SK-MEL-5 (cell line): ENCODE results near the gene MCF2. TPM values are rescaled to one million over a fixed set of nuclear protein-coding genes. Genes with fewer than 3 reads are reported as not detected.
"Not testable (repeated sequence)": the region's sequence is repeated elsewhere in the genome, so short reads cannot be mapped to it uniquely, and the experiment has no call there.

Source experiments
- DNase-seq: peaks from one replicate; pipeline ENCODE4 v3.0.0-alpha.2; 2016; ENCODE audit warnings: low read depth, low spot score
- in situ Hi-C: cut with HindIII; loops from 2 replicates; pipeline ENCODE4 v1.10.0; 2016; ENCODE audit warnings: low sequenced_read_pairs, high pct_unique_total_duplicates, low pct_unique_long_range_greater_than_20kb
- polyA plus RNA-seq, 2 experiments: library from polyadenylated mRNA; depleted of rRNA; stranded (reverse); fragments of >200 nt; gene quantifications; 2 replicates each; pipeline ENCODE4 v1.2.3, GENCODE V29; 2015
- total RNA-seq: library from RNA; depleted of rRNA; stranded (reverse); fragments of >200 nt; shearing (Covaris generic); gene quantifications from 2 replicates; pipeline ENCODE4 v1.2.3, GENCODE V29; 2014; rRNA removed

MCF2 gene
- 1.7 TPM in 2 replicates for total RNA-seq
- polyA plus RNA-seq (2015; cell fraction: cytosol; rRNA removed) = 0.22 and 0.35 TPM in 2 replicates
- 2.1 and 5.2 TPM in 2 replicates for polyA plus RNA-seq (2015; cell fraction: nucleus; rRNA removed)

- in situ Hi-C loops = no loop called here
Observed at GRCh38 chrX:139708067-139708466, at the start of gene MCF2. TSS of gene MCF2 (minus strand) at chrX:139708167. CDS start at chrX:139651744, 56,423 bp downstream.

GRCh38 chrX:139751053-139751452 is 43.1 kb upstream of the MCF2 start:
- in situ Hi-C loops = no loop called here
- no peak for DNase-seq

More at GRCh38 chrX:139708067-139708466, at the start of gene MCF2:
- DNase-seq = no peak

DNA sequence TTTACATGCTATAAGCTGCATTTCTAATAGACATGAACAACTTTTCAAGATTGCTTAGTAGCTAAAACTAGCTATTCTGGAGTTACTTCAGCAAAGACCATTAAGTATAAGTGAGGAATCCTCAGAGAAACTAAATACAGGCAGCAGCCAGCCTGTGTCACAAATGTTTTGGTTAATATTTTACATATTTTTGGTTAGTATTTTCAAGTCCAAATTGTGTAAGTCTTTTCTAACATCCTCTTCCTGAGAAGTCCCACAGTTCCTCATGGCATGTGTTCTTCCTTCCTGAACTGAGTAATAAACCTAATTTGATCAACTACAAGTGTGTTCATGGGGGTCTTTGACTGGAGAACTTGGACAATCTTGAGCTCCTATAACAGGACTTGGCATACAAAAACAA is 42.4 kb upstream of the MCF2 start:
- DNase-seq = no peak
- in situ Hi-C loops = no loop called here

DNA sequence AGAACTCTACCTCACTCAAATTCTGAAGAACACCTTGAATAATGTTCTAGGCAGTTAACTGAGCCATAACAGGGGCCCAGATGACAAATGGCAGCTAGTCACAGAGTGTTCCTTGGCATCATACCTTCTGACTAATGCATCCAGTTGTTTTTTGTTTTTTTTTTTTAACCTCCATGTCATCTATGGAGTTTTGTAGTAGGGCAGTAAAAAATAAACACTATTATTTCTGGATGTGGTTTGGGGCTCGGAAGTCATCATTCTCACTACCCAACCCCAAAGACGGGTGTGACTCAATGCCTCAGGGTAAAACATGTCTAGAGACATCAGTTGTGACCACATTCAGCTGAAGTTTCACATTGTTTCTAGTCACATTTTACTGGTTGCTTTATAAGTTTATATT is 31.2 kb upstream of the MCF2 start:
- in situ Hi-C loops = no loop called here
- peak; percentile 15 for DNase-seq

GRCh38 chrX:139738581-139738980 is 30.6 kb upstream of the MCF2 start:
- DNase-seq = no peak
- in situ Hi-C loops = no loop called here

DNA sequence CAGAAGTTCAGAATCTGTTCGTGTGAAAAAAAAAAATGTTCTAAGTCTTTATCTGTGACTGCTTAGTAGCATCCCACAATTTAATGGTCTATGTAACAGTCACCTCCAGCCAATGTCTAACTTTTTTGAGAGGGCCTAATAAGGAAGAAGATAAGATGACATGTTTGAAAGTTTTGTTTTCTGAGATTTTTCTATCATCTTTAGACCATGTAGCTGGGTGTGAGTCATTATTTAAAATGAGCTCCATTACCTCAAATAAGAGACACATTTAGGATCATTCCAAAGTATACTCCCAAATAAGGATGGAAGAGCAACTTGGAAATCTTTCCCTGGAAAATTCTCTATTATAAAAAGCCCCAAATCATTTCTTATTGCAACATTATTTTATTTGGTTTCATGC is 28.2 kb upstream of the MCF2 start:
- no peak for DNase-seq
- in situ Hi-C loops = no loop called here

GRCh38 chrX:139734996-139735395 is 27.0 kb upstream of the MCF2 start:
- in situ Hi-C loops = no loop called here
- DNase-seq = no peak

- no peak for DNase-seq
- in situ Hi-C loops = no loop called here
Observed at GRCh38 chrX:139725720-139726119, 17.8 kb upstream of the MCF2 start.

GRCh38 chrX:139724626-139725025 is 16.7 kb upstream of the MCF2 start:
- in situ Hi-C loops = no loop called here
- DNase-seq = no peak

GRCh38 chrX:139720979-139721378 is 13.0 kb upstream of the MCF2 start:
- in situ Hi-C loops = no loop called here
- no peak for DNase-seq

GRCh38 chrX:139720136-139720535 is 12.2 kb upstream of the MCF2 start:
- in situ Hi-C loops = no loop called here
- DNase-seq = no peak

- in situ Hi-C loops = no loop called here
- DNase-seq = no peak
Observed at GRCh38 chrX:139702658-139703057, 5.3 kb downstream of the MCF2 start.

DNA sequence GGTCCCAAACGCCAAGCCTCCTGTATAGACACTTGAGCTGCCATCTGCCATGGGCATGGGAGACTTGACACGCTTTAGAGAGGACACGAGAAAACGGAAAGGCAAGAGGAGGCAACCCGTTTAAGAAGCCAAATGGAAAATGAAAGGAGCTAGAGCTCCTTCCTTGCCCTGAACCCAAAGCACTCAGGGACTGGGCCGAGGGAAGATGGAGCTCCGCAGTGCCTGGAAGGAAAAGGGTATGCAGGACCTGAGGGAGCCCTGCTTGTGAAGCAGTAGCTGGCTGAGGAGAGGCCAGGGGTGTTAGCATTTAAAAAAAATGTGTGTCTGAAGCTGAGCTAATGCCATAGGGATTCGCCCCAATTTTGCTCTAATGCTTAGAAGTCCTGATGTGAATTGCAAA is 15.1 kb downstream of the MCF2 start:
- no peak for DNase-seq
- in situ Hi-C loops = no loop called here

DNA sequence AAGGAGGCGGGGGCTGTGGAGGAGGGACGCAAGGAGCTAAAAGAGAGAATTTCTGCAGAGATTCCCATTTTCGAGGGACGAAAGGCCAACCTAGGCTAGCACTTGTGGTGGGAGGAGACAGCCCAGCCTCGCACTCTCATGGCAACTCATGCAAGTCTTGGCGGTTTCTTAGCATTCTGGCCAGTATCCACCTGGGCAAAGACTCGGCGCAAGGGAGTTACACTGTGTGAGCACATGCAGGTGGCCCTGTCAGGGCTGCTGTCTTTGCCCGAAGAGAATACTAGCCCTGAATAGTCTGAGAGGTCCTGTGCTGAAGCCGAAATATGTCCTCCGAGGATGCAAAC is 15.5 kb downstream of the MCF2 start:
- in situ Hi-C loops = no loop called here
- no peak for DNase-seq

DNA sequence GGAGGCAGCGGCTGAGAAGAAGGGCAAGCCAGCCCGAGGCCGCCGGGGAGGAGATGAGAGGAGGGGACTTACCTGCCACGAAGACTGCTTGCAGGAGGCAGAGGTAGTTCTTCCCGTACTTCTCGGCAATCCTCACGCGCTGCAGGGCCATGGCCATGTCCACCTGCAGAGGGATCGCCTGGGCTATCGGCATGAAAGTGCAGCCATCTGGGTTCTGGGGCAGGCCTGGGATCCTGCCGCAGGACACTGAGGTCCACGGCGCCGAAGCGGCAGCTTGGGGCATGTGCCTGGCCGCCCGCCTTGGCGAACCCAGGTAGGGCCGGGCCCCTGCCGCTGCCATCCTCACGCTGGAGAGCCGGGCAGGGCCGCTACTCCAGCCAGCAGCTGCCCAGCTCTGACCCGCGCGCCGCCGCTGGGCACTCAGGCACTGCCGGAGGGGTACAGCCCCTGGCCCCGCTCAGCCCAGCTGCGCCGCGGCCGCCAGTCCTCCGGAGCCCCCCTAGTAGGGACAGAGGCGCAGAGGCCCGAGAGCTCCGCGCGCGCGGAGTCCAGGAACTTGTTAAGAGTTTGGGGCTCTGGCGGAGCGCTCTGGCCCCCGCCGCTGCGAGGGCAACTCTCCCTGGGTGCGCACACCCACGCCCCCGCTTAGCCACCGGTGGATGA is 16.0 kb downstream of the MCF2 start:
- in situ Hi-C loops = no loop called here
- DNase-seq = no peak

GRCh38 chrX:139691493-139691842 is 16.5 kb downstream of the MCF2 start:
- no peak for DNase-seq
- in situ Hi-C loops = no loop called here

- DNase-seq, in situ Hi-C loops: not testable (repeated sequence)
Observed at GRCh38 chrX:139685175-139685574, 22.8 kb downstream of the MCF2 start.

- DNase-seq = no peak
- in situ Hi-C loops = no loop called here
Observed at GRCh38 chrX:139680356-139680755, 27.6 kb downstream of the MCF2 start.

GRCh38 chrX:139647597-139647996 is 60.4 kb downstream of the MCF2 start:
- in situ Hi-C loops = no loop called here

More at GRCh38 chrX:139647597-139647996, 60.4 kb downstream of the MCF2 start:
- no peak for DNase-seq
